ENCODE results near the gene TMOD3. TPM values are rescaled to one million over a fixed set of nuclear protein-coding genes. Genes with fewer than 3 reads are reported as not detected.

TMOD3 gene
- 26.7 and 60.6 TPM in 2 replicates for total RNA-seq

DNA sequence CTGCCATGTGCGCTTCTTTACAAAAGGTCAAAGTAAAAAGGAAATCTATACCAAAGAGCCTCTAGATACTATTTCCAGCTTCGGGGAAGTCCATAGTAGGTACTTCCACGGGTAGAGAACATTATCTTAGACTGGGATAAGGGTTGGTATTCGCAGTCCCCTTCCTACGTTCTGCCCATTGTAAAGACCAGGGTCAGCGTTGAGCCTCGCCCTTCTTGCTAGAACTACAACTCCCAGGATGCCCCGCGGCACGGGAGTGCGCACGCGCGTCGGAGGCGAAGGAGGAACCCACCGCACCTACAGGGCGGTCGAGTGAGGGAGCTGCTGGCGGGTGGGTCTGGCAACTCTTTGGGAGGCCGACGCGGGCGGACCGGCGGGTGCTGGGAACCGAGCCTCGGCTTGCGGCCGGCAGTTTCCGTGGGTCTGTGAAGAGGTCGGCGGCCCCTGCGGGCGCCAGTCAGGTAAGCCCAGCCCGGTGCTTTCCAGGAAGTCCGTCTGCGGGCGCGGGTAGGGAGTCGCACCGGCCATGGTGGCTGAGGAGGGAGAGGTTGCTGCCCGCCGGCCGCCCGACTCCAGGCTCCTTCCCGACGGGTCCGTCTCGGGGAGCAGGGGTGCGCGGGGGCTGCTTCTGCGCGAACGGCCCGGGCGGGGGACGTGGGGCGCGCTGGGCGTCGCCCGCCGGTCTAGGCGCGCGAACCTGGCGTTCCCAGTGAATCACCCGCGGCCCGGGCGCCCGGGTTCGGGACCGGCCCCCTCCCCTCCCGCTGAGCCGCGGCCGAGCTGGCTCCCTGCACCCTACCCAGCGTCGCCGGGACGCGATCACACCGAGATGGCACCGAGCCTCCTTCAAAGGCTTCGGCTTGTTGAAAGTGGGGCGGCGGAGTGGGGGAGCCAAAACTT is at the start of gene TMOD3:
TSS of gene TMOD3 (plus strand) at position 278 of the 900 bp plus-strand sequence. CDS start 33,232 bp downstream, outside the sequence.

Small RNAs within 50 kb of the gene (small RNA-seq; reads per million reads assigned to genes)
- not detected for gene AC090971.5 (ENCODE audit: low replicate concordance)
- gene RF00017 (ENCODE audit: low replicate concordance), result not detected
- gene RF00019 (ENCODE audit: low replicate concordance), result not detected
- not detected for gene RNU6-90P (ENCODE audit: low replicate concordance)

Other genes with a start within 250 kb of the TMOD3 start
- 42.7 and 77.5 TPM in 2 replicates for gene DMXL2, start 206.9 kb upstream of the TMOD3 start, total RNA-seq
- not detected in 2 replicates for gene SCG3, start 148.2 kb upstream of the TMOD3 start, total RNA-seq
- 2.2 and 3.3 TPM in 2 replicates for gene LYSMD2, start 92.0 kb upstream of the TMOD3 start, total RNA-seq
- gene TMOD2, start 78.1 kb upstream of the TMOD3 start, total RNA-seq, result 0.66 and 4.2 TPM in 2 replicates
- gene LEO1, start 142.1 kb downstream of the TMOD3 start, total RNA-seq, result 23.6 and 25.8 TPM in 2 replicates
- gene MAPK6, start 189.6 kb downstream of the TMOD3 start, total RNA-seq, result 103 and 113 TPM in 2 replicates

Data from placental pericyte (primary cell).